HG02610 (cell line): ENCODE data around the gene REST.
A peak's percentile ranks its signal among the peaks of the same experiment; 100 is the strongest.
"Not testable (repeated sequence)": the region's sequence is repeated elsewhere in the genome, so short reads cannot be mapped to it uniquely, and the experiment has no call there.

Experiments used
- ATAC-seq: cut with Tn5 transposase; IDR thresholded peaks from one replicate; pipeline ENCODE4 v1.9.1; 2021; ENCODE audit warnings: mild to moderate bottlenecking, moderate library complexity; ENCODE audit not compliant: unreplicated experiment

The REST gene, protein sequence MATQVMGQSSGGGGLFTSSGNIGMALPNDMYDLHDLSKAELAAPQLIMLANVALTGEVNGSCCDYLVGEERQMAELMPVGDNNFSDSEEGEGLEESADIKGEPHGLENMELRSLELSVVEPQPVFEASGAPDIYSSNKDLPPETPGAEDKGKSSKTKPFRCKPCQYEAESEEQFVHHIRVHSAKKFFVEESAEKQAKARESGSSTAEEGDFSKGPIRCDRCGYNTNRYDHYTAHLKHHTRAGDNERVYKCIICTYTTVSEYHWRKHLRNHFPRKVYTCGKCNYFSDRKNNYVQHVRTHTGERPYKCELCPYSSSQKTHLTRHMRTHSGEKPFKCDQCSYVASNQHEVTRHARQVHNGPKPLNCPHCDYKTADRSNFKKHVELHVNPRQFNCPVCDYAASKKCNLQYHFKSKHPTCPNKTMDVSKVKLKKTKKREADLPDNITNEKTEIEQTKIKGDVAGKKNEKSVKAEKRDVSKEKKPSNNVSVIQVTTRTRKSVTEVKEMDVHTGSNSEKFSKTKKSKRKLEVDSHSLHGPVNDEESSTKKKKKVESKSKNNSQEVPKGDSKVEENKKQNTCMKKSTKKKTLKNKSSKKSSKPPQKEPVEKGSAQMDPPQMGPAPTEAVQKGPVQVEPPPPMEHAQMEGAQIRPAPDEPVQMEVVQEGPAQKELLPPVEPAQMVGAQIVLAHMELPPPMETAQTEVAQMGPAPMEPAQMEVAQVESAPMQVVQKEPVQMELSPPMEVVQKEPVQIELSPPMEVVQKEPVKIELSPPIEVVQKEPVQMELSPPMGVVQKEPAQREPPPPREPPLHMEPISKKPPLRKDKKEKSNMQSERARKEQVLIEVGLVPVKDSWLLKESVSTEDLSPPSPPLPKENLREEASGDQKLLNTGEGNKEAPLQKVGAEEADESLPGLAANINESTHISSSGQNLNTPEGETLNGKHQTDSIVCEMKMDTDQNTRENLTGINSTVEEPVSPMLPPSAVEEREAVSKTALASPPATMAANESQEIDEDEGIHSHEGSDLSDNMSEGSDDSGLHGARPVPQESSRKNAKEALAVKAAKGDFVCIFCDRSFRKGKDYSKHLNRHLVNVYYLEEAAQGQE

DNA sequence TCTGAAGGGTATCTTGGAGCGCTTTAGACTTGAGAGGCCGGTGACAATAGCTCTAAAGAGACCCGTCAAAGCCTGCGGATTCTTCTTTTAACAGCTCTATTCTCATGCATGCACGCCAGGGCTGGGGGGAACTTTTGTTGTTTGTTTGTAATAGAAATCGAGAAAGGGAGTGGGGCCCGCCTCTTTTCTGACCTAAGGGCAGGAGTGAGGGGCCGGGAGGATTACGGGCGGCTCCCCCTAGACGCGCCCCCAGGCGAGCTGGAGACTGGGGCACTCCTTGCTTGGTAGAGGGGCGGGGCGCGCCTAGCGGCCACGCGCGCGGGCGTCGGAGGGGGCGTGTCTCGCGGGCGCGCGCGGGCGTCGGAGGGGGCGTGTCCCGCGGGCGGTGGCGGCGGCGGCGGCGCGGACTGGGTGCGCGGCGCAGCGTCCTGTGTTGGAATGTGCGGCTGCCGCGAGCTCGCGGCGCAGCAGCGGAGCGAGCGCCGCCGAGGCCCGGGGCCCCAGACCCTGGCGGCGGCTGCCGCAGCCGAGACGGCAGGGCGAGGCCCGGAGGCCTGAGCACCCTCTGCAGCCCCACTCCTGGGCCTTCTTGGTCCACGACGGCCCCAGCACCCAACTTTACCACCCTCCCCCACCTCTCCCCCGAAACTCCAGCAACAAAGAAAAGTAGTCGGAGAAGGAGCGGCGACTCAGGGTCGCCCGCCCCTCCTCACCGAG lies at the start of gene REST:
Gene REST, plus strand, starts transcription at position 412 of the 717 bp plus-strand sequence. CDS start 2,739 bp downstream, outside the sequence.
- ATAC-seq, result peak; percentile 57

- no peak for ATAC-seq
These were observed 47.9 kb upstream of the REST start for GRCh38 chr4:56859841-56860240.

DNA sequence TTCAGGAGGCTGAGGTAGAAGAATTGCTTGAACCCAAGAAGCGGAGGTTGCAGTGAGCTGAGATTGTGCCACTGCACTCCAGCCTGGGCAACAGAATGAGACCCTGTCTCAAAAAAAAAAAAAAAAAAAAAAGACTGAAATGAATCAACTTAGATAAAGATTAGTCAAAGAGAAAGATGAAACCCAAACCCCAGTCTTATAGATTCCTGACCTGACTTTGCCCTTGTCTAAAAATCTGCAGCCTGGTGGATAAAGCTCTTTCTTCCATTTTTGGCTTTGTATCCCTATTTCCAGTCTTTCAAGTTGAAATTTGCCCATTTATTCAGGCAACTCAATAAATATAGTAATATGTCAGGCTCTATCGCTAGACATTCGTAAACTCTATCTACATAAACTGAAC lies 46.9 kb upstream of the REST start:
- peak; percentile 58 for ATAC-seq

- no peak for ATAC-seq
These were observed 46.3 kb upstream of the REST start for GRCh38 chr4:56861360-56861759.

DNA sequence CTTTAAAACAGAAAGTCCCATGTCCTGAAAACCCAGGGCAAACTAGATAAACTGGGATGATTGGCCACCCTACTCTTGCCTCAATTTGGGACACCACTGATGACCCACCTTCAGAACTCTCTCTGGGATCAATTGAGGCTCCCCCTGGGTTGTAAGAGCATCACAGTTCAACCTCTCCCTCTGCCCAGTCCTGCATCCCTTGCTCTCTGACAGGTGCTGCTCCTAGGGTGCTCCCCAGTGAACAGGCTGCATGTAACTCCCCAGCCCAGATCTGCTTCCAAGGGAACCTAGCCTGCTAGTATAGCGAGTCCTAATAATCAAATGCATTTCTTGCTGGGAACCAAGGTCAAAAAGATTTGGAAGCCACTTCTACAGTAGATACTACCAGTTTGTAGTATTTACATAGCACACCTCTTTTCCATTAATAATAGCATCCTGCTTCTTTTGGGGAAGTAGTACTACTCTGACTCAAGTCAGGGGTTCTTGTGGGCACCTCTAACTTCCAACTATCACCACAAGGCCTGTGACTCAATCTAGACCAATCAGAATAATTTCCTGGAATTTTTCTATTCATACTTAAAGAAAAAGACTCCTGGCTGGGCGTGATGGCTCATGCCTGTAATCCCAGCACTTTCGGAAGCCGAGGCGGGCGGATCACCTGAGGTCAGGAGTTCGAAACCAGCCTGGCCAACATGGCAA lies 44.1 kb upstream of the REST start:
- peak; percentile 61 for ATAC-seq

GRCh38 chr4:56870946-56871345 lies 36.8 kb upstream of the REST start:
- no peak for ATAC-seq

DNA sequence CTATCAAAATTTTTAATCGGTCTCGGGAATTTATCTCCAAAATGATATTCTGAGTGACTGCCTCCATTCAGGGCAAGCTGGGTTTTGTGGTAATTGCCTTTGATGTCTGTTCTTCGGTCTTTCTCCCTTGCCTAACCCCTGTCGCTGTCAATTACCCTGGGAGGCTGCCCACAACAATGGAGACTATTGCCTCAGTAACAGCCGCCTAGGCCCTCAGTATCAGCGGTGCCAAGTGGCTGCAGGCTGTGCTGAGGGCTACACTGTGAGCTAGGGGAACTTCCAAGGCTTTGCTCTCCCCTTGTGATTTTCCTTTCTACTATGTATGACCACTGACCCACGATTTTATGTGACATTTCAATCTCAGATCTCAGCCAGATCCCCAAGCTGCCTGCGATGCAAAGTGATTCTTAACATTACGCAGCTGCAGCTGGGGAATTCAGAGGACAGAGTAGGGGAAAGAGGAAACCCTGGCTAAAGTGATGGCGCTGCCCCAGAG lies 36.3 kb upstream of the REST start:
- no peak for ATAC-seq

GRCh38 chr4:56874166-56874565 lies 33.5 kb upstream of the REST start:
- no peak for ATAC-seq

DNA sequence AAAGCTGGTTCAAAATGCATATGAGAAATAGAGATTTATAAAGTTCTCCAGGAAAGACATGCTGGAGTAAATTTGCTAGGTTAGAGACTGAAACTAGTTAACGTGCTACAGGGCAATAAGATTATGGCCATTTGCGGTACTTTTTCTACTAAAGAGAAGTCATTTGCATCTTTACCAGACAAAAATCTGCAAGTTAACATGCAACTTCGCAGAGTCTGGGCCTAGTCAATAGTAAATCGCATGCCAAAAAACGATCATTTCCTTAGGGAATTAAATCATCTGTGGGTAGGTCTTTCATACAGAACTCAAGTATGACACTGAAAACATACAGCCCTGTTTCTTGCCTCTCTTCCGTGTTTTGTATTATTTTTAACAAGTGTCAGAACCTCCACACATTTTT lies 32.8 kb upstream of the REST start:
- no peak for ATAC-seq

- ATAC-seq, result no peak
These were observed 31.4 kb upstream of the REST start for GRCh38 chr4:56876264-56876663.

DNA sequence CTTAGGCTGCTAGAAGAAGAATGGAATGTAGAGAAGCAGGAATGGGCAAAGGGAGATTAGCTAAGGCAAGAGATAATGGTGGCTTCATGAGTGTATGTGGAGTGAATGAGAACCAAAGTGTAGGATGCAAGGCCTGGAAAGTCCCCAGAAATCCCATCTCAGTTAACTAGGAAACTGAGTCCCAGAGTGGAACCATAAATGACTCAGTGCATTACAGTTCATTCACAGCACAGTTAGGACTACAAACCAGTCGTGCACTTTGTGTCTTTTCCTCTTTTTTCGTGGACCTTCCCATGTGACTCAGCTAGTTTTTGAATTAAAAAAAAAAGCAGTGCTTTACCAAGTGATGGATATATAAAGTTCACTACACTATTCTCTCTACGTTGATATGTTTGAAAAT lies 27.7 kb upstream of the REST start:
- no peak for ATAC-seq

DNA sequence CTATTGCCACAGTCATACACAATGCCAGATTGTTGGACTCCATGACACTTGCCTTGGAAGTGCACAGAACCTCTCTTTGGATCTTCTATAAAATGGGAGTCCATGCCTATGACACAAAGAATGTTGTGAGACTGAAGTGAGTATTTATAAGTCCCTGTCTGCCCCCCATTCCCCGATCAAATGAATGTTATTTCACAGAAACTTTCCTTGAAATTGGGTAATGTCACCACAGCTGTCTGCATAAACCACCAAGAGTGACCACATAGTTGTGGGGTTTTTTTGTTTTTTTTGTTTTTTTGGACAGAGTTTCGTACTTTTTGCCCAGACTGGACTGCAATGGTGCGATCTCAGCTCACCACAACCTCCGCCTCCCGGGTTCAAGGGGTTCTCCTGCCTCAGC lies 27.1 kb upstream of the REST start:
- no peak for ATAC-seq

- not testable (repeated sequence) for ATAC-seq
These were observed 23.2 kb upstream of the REST start for GRCh38 chr4:56884511-56884910.

DNA sequence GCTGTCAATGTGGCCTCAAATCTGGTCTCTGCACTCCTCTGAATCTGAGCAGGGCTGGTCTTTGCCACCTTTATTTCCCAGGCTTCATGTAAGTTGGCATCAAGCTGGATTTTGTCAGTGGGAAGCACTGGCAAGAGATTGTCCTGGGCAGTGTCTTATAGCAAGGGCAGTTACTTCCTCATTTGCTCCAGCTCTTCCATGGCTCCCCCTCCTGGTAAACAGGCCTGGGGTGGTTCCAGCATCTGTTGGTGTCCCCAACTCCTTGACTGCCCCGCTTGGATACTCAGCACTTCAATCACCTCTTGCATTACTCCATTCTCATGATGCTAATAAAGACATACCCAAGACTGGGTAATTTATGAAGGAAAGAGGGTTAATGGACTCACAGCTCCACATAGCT lies 15.0 kb upstream of the REST start:
- ATAC-seq, result no peak

DNA sequence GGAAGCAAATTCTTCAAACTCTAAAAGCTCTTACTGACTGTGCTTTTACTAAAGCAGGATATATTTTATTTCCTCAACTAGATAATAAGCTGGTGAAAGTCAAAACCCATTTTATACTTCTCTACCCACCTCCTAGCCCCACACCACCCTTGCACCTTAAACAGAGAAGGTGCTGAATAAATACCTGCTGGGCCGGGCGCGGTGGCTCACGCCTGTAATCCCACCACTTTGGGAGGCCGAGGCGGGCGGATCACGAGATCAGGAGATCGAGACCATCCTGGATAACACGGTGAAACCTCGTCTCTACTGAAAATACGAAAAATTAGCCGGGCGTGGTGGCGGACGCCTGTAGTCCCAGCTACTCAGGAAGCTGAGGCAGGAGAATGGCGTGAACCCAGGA lies 9.9 kb upstream of the REST start:
- not testable (repeated sequence) for ATAC-seq

- not testable (repeated sequence) for ATAC-seq
These were observed 7.5 kb upstream of the REST start for GRCh38 chr4:56900186-56900585.

DNA sequence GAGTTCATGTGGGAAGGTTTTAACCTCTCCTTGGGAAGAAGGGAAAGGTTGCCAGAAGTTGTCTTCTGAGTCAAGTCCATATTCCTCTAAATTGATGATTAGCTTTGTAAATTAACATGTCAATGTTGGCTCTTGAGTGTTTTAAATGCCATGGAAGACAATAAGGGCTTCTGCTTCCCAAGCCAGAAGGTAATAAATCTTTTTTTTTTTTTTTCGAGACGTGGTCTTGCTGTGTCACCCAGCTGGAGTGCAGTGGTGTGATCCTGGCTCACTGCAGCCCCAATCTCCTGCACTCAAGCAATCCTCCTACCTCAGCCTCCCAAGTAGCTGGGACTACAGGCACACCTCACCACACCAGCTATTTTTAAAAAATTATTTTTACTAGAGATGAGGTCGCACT lies 5.0 kb upstream of the REST start:
- ATAC-seq, result no peak

GRCh38 chr4:56905796-56906195 lies 1.9 kb upstream of the REST start:
- no peak for ATAC-seq

- no peak for ATAC-seq
These were observed 959 bp upstream of the REST start for GRCh38 chr4:56906489-56907393.
